Measurements from ENCODE around the gene CYTL1.

DNA sequence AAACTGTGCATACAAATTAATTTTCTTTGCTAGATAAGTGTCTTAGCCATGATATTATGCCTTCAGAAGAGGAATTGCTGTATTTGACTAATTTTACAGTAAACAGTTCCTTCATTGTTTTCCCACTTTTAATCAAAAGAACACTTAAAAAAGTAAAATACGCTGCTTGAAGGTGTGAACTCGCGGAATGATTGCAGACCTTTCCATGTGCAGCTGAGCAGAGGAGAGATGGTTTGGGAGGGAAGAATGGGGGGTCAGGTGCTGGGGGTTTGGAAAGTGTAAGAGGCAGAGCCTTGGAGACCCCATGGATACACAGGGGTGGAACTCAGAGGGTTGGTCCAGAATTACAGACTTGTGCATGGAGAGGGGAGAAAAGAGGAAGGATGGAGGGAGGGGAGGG is 15.3 kb downstream of the CYTL1 start:
- no peak for TF ChIP-seq POLR2A (IDR thresholded peaks at IDR 0.05)
- TF ChIP-seq, protein P1, sequence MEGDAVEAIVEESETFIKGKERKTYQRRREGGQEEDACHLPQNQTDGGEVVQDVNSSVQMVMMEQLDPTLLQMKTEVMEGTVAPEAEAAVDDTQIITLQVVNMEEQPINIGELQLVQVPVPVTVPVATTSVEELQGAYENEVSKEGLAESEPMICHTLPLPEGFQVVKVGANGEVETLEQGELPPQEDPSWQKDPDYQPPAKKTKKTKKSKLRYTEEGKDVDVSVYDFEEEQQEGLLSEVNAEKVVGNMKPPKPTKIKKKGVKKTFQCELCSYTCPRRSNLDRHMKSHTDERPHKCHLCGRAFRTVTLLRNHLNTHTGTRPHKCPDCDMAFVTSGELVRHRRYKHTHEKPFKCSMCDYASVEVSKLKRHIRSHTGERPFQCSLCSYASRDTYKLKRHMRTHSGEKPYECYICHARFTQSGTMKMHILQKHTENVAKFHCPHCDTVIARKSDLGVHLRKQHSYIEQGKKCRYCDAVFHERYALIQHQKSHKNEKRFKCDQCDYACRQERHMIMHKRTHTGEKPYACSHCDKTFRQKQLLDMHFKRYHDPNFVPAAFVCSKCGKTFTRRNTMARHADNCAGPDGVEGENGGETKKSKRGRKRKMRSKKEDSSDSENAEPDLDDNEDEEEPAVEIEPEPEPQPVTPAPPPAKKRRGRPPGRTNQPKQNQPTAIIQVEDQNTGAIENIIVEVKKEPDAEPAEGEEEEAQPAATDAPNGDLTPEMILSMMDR (IDR thresholded peaks at IDR 0.05): no peak

Data from body of pancreas (tissue), 4 donors.